AG09319 (cell line): ENCODE results near the gene GUCY1B1.
"Not testable (repeated sequence)": the region's sequence is repeated elsewhere in the genome, so short reads cannot be mapped to it uniquely, and the experiment has no call there.

Source experiments
- DNase-seq: peaks from one replicate; pipeline ENCODE4 v3.0.0-alpha.2; 2010; ENCODE audit warnings: low read depth; ENCODE audit errors: extremely low read depth
- TF ChIP-seq, protein P1 (sequence below): IDR thresholded peaks from 2 replicates; pipeline ENCODE4 v1.5.1; 2011; ENCODE audit warnings: low read depth, mild to moderate bottlenecking, inconsistent platforms, low read length, moderate library complexity

Gene GUCY1B1

DNA sequence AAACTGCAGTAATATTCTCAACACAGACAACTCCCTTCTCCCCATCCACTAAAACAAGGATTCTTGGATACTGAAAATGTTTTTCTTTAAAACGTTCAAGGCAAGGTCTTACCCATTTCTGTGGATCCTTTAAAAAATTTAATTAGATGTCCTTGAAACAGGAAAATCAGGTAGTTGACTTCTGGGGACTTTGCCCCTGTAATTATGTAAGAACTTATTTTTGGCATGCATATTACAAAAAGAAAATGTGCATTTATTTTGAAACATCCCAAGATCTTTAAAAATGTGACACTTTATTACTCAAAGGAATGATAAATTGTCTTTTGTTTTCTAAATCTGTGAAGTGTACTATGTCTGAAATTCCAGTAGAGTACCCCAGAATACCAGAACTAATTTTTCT lies 25.8 kb downstream of the GUCY1B1 start:
- TF ChIP-seq, protein P1, sequence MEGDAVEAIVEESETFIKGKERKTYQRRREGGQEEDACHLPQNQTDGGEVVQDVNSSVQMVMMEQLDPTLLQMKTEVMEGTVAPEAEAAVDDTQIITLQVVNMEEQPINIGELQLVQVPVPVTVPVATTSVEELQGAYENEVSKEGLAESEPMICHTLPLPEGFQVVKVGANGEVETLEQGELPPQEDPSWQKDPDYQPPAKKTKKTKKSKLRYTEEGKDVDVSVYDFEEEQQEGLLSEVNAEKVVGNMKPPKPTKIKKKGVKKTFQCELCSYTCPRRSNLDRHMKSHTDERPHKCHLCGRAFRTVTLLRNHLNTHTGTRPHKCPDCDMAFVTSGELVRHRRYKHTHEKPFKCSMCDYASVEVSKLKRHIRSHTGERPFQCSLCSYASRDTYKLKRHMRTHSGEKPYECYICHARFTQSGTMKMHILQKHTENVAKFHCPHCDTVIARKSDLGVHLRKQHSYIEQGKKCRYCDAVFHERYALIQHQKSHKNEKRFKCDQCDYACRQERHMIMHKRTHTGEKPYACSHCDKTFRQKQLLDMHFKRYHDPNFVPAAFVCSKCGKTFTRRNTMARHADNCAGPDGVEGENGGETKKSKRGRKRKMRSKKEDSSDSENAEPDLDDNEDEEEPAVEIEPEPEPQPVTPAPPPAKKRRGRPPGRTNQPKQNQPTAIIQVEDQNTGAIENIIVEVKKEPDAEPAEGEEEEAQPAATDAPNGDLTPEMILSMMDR: no peak
- DNase-seq: no peak

DNA sequence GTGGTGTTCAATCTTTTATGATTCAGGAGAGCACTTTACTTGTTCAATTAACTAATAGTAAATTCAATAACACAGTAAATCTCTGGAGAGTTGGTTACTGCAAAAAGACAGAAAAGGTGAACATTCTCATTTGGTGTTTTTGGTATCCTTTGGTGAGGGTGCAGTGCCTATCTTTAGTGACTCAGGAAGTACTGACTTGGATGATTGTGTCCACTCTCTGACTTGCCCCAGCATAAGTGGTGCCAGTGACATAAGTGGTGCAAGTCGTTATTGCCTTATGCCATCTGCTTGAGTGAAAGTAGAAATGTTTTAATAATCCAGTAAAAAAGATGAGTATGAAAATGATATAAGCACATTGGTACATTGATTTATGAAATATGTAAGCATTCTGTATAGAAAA lies 27.0 kb downstream of the GUCY1B1 start:
- TF ChIP-seq, protein P1: no peak
- no peak for DNase-seq

GRCh38 chr4:155787113-155787710 lies 28.4 kb downstream of the GUCY1B1 start:
- DNase-seq: peak; percentile 24
- TF ChIP-seq, protein P1: peak; percentile 84

DNA sequence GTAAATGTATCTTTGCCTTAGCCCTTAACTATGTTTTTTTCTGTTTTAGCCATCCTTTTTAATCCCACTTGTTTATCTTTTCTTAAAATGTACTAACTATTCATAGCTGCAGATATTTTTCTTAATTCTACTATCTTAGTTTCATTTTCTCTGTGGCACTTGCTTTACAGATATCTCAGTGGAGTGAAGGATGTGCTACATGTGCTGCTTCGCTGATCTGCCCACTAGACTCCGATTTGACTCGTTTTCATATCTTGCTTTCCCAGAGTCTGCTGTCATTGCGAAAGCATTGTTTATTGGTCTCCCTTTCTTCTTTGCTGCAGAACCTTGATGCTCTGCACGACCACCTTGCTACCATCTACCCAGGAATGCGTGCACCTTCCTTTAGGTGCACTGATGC lies 30.6 kb downstream of the GUCY1B1 start:
- DNase-seq: no peak
- TF ChIP-seq, protein P1: no peak

GRCh38 chr4:155789982-155790381 lies 31.2 kb downstream of the GUCY1B1 start:
- DNase-seq: no peak

GRCh38 chr4:155794589-155795236 lies 35.9 kb downstream of the GUCY1B1 start:
- no peak for DNase-seq
- TF ChIP-seq, protein P1: no peak

More at GRCh38 chr4:155789982-155790381, 31.2 kb downstream of the GUCY1B1 start:
- TF ChIP-seq, protein P1: no peak

DNA sequence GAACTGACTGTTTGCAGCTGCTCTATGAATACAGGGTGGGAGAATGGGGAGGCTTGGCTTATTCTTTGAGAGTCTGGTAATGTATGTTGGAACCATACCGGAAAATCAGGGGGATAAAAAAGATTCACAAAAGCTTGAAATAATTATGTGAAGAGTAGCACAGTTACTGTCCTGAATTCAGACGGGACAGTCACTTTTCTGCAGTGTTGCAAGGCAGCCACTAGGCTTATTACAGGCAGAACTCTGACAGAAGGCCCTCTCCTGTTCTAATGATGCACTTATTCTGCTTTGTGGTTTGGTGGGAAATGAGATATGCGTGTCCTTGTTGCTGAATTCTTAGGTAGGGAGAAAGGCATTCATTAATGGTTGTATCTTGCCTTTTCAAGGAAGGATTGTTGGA lies 37.2 kb downstream of the GUCY1B1 start:
- TF ChIP-seq, protein P1: peak; percentile 24
- no peak for DNase-seq

- not testable (repeated sequence) for DNase-seq
Measured at GRCh38 chr4:155797581-155797980, 38.8 kb downstream of the GUCY1B1 start.
